Right atrium auricular region (tissue), 2 donors: ENCODE data around the gene SLC36A1. TPM values are rescaled to one million over a fixed set of nuclear protein-coding genes. Genes with fewer than 3 reads are reported as not detected.

Experiments used
- DNase-seq: peaks from one replicate; pipeline ENCODE4 v3.0.0-alpha.2; 2019; ENCODE audit warnings: low spot score
- H3K27ac ChIP-seq, 2 donors: fragments of 200-600 bp; sonication (generic); 1 replicate in 1 of 2; 2 replicates in 1 of 2; pipeline ENCODE4 v1.5.1; 2016 to 2019
- H3K27me3 ChIP-seq, 2 donors: fragments of 200-600 bp; sonication (generic); one replicate each; pipeline versions ENCODE4 v1.5.1 to v1.6.0; 2017 to 2019
- H3K36me3 ChIP-seq: fragments of 200-600 bp; sonication (generic); one replicate; pipeline ENCODE4 v1.5.1; 2016
- H3K4me1 ChIP-seq, 2 donors: fragments of 200-600 bp; sonication (generic); one replicate each; pipeline versions ENCODE4 v1.5.1 to v1.6.0; 2017 to 2019
- H3K4me3 ChIP-seq, 2 donors: fragments of 200-600 bp; sonication (generic); 1 replicate in 1 of 2; 2 replicates in 1 of 2; pipeline ENCODE4 v1.5.1; 2017 to 2019; ENCODE audit warnings: mild to moderate bottlenecking in 1 of 2, moderate library complexity in 1 of 2
- H3K9me3 ChIP-seq, 2 donors: fragments of 200-600 bp; sonication (generic); one replicate each; pipeline ENCODE4 v1.5.1; 2019
- CTCF ChIP-seq, 2 donors: fragments of 200-600 bp; sonication (generic); IDR thresholded peaks; one replicate each; pipeline ENCODE4 v1.5.1; 2019; ENCODE audit warnings: antibody characterized with exemption in 2 of 2
- total RNA-seq, 2 donors: library from RNA; depleted of rRNA; stranded (reverse); fragments of >200 nt; gene quantifications; one replicate each; pipeline ENCODE4 v1.1.0, GENCODE V29; 2016

Gene SLC36A1
- total RNA-seq, 2 donors from 2014 or later = 3.9 to 5.8 TPM

- Histone ChIP-seq H3K27ac (no peak overlapping the region), H3K36me3 (peaks cover 7% of the 10 kb centered on the region), H3K4me1 (peaks cover 0 to 5% of the 10 kb centered on the region in 2 donors), H3K4me3 (no peak overlapping the region), H3K9me3 (no peaks in the 10 kb centered on the region), H3K27me3 (no peaks in the 10 kb centered on the region)
- no peak for DNase-seq
- no peak for TF ChIP-seq CTCF (IDR thresholded peaks at IDR 0.05)
These were observed 7.5 kb downstream of the SLC36A1 start for GRCh38 chr5:151454889-151455288.

- peaks cover 7% of the 10 kb centered on the region for H3K36me3 ChIP-seq
- H3K27me3 ChIP-seq = no peaks in the 10 kb centered on the region
- no peak overlapping the region for H3K4me3 ChIP-seq
- H3K27ac ChIP-seq = no peak overlapping the region
- H3K4me1 ChIP-seq = peaks cover 0 to 10% of the 10 kb centered on the region in 2 donors
- TF ChIP-seq CTCF (IDR thresholded peaks at IDR 0.05) = no peak
- DNase-seq = no peak
- no peaks in the 10 kb centered on the region for H3K9me3 ChIP-seq
These were observed 9.0 kb downstream of the SLC36A1 start for GRCh38 chr5:151456321-151456940.

GRCh38 chr5:151458314-151458713 is 10.9 kb downstream of the SLC36A1 start:
- H3K4me3 ChIP-seq = no peak overlapping the region
- peaks cover 7% of the 10 kb centered on the region for H3K36me3 ChIP-seq
- H3K27ac ChIP-seq = no peak overlapping the region
- no peak for TF ChIP-seq CTCF (IDR thresholded peaks at IDR 0.05)
- H3K9me3 ChIP-seq = no peaks in the 10 kb centered on the region
- DNase-seq = no peak
- H3K27me3 ChIP-seq = no peaks in the 10 kb centered on the region
- peaks cover 0 to 10% of the 10 kb centered on the region in 2 donors for H3K4me1 ChIP-seq

GRCh38 chr5:151459680-151460324 is 12.4 kb downstream of the SLC36A1 start:
- no peak for DNase-seq
- no peaks in the 10 kb centered on the region for H3K27me3 ChIP-seq
- H3K36me3 ChIP-seq = peaks cover 15% of the 10 kb centered on the region
- no peak for TF ChIP-seq CTCF (IDR thresholded peaks at IDR 0.05)
- peaks cover 0 to 10% of the 10 kb centered on the region in 2 donors for H3K4me1 ChIP-seq
- H3K4me3 ChIP-seq = no peak overlapping the region
- no peak overlapping the region for H3K27ac ChIP-seq
- H3K9me3 ChIP-seq = no peaks in the 10 kb centered on the region

- H3K27me3 ChIP-seq = no peaks in the 10 kb centered on the region
- TF ChIP-seq CTCF (IDR thresholded peaks at IDR 0.05) = no peak
- H3K36me3 ChIP-seq = peaks cover 18% of the 10 kb centered on the region
- DNase-seq = no peak
- no peak overlapping the region for H3K4me3 ChIP-seq
- H3K27ac ChIP-seq = no peak overlapping the region
- no peaks in the 10 kb centered on the region for H3K9me3 ChIP-seq
- H3K4me1 ChIP-seq = peaks cover 0 to 10% of the 10 kb centered on the region in 2 donors
These were observed 13.9 kb downstream of the SLC36A1 start for GRCh38 chr5:151461312-151461711.
